ENCODE data around the gene CD14. TPM values are rescaled to one million over a fixed set of nuclear protein-coding genes. Genes with fewer than 3 reads are reported as not detected.
"Not testable (repeated sequence)": the region's sequence is repeated elsewhere in the genome, so short reads cannot be mapped to it uniquely, and the experiment has no call there.

Gene CD14
- total and polyA plus RNA-seq, 2 experiments from 2014 or later: 0.45 to 2.3 TPM

GRCh38 chr5:140595538-140596300, 37.3 kb downstream of the CD14 start:
- WGBS (ENCODE audit: low lambda C conversion rate, missing lambda C conversion rate): 81% methylated on average over 5 of the region's 5 CpGs
- H3K9me3 ChIP-seq (ENCODE audit: low read depth): no peaks in the 10 kb centered on the region
- H3K27ac ChIP-seq: no peak overlapping the region

DNA sequence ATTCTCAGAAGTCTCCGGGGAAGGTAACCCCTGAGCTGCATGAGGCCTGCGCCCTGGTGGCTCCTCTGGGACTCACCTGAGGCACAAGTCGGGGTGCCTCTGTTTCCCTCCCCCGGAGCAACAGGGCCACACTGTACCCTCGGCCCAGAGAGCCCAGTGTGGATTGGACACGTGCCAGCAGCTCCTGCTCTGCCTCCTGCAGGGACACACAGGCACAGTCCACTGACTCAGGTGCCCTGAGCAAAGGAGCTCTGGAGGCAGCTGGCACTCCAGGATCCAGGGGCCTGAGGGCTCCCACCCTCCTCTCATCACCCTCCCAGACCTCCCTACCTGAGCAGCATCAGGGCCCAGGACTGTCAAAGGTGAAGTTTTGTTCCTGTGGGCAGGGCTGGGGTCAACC, 38.8 kb downstream of the CD14 start:
- Histone ChIP-seq H3K27me3 (no peaks in the 10 kb centered on the region), H4K20me1 (ENCODE audit: insufficient read depth, poor library complexity, severe bottlenecking) (no peaks in the 10 kb centered on the region), H3K4me2 (no peak overlapping the region), H3K4me1 (ENCODE audit: insufficient read depth) (no peaks in the 10 kb centered on the region), H3K9me3 (ENCODE audit: low read depth) (no peaks in the 10 kb centered on the region), H2AFZ (no peak overlapping the region), H3K36me3 (replicated peaks; ENCODE audit: insufficient read depth, low read depth) (no peaks in the 10 kb centered on the region), H3K27ac (no peak overlapping the region), H3K79me2 (no peaks in the 10 kb centered on the region), H3K9me2 (replicated peaks; ENCODE audit: insufficient read depth) (no peaks in the 10 kb centered on the region), H3K4me3 (no peak overlapping the region)
- no peak for DNase-seq (ENCODE audit: low spot score)
- 90% methylated on average over 6 of the region's 6 CpGs for WGBS (ENCODE audit: low lambda C conversion rate, missing lambda C conversion rate)
- TF ChIP-seq EZH2 (IDR thresholded peaks at IDR 0.05; ENCODE audit: borderline replicate concordance): no peak
- TF ChIP-seq CTCF (IDR thresholded peaks at IDR 0.05; ENCODE audit: poor library complexity): no peak
- no peak for TF ChIP-seq EZH2phosphoT487 (IDR thresholded peaks at IDR 0.05; ENCODE audit: low read depth, severe bottlenecking, unreplicated experiment)

More at GRCh38 chr5:140595538-140596300, 37.3 kb downstream of the CD14 start:
- no peaks in the 10 kb centered on the region for H3K4me1 ChIP-seq (ENCODE audit: insufficient read depth)
- no peaks in the 10 kb centered on the region for H3K36me3 ChIP-seq (replicated peaks; ENCODE audit: insufficient read depth, low read depth)
- DNase-seq (ENCODE audit: low spot score): peak; percentile 31
- TF ChIP-seq EZH2phosphoT487 (IDR thresholded peaks at IDR 0.05; ENCODE audit: low read depth, severe bottlenecking, unreplicated experiment) (no peak), EZH2 (IDR thresholded peaks at IDR 0.05; ENCODE audit: borderline replicate concordance) (no peak), CTCF (IDR thresholded peaks at IDR 0.05; ENCODE audit: poor library complexity) (no peak)
- H3K27me3 ChIP-seq: no peaks in the 10 kb centered on the region
- H3K4me3 ChIP-seq: no peak overlapping the region
- H2AFZ ChIP-seq: no peak overlapping the region
- no peaks in the 10 kb centered on the region for H3K9me2 ChIP-seq (replicated peaks; ENCODE audit: insufficient read depth)
- H4K20me1 ChIP-seq (ENCODE audit: insufficient read depth, poor library complexity, severe bottlenecking): no peaks in the 10 kb centered on the region
- H3K79me2 ChIP-seq: no peaks in the 10 kb centered on the region
- no peak overlapping the region for H3K4me2 ChIP-seq

GRCh38 chr5:140593070-140593469, 39.9 kb downstream of the CD14 start:
- H3K9me2 ChIP-seq (replicated peaks; ENCODE audit: insufficient read depth); H3K4me2 ChIP-seq; H3K4me1 ChIP-seq (ENCODE audit: insufficient read depth); H3K36me3 ChIP-seq (replicated peaks; ENCODE audit: insufficient read depth, low read depth); H3K27ac ChIP-seq; H3K79me2 ChIP-seq; H3K27me3 ChIP-seq; H2AFZ ChIP-seq; H3K4me3 ChIP-seq; H3K9me3 ChIP-seq (ENCODE audit: low read depth); DNase-seq (ENCODE audit: low spot score); H4K20me1 ChIP-seq (ENCODE audit: insufficient read depth, poor library complexity, severe bottlenecking): not testable (repeated sequence)
- 50% methylated on average over 14 of the region's 14 CpGs for WGBS (ENCODE audit: low lambda C conversion rate, missing lambda C conversion rate)

- H4K20me1 ChIP-seq (ENCODE audit: insufficient read depth, poor library complexity, severe bottlenecking): no peaks in the 10 kb centered on the region
- H3K36me3 ChIP-seq (replicated peaks; ENCODE audit: insufficient read depth, low read depth): no peaks in the 10 kb centered on the region
- H3K27me3 ChIP-seq: no peaks in the 10 kb centered on the region
- H3K9me2 ChIP-seq (replicated peaks; ENCODE audit: insufficient read depth): no peaks in the 10 kb centered on the region
- no peaks in the 10 kb centered on the region for H3K79me2 ChIP-seq
- H2AFZ ChIP-seq: no peak overlapping the region
- no peaks in the 10 kb centered on the region for H3K9me3 ChIP-seq (ENCODE audit: low read depth)
- no peak for DNase-seq (ENCODE audit: low spot score)
- no peak for TF ChIP-seq CTCF (IDR thresholded peaks at IDR 0.05; ENCODE audit: poor library complexity)
- TF ChIP-seq EZH2 (IDR thresholded peaks at IDR 0.05; ENCODE audit: borderline replicate concordance): no peak
- no peak for TF ChIP-seq EZH2phosphoT487 (IDR thresholded peaks at IDR 0.05; ENCODE audit: low read depth, severe bottlenecking, unreplicated experiment)
- no peak overlapping the region for H3K4me3 ChIP-seq
- H3K4me1 ChIP-seq (ENCODE audit: insufficient read depth): no peaks in the 10 kb centered on the region
- H3K4me2 ChIP-seq: no peak overlapping the region
- 86% methylated on average over 5 of the region's 5 CpGs for WGBS (ENCODE audit: low lambda C conversion rate, missing lambda C conversion rate)
- no peak overlapping the region for H3K27ac ChIP-seq
Measured at GRCh38 chr5:140591747-140592372, 41.1 kb downstream of the CD14 start.
